GM13976 (cell line): ENCODE results near the gene COMP.

Experiments
- DNase-seq: peaks from one replicate; pipeline ENCODE4 v3.0.0; 2012; ENCODE audit warnings: low spot score
- in situ Hi-C: fragments of 300-500 bp; cut with MboI; formaldehyde crosslinking; loops from one replicate; pipeline ENCODE4 v1.12.0; 2022; ENCODE audit warnings: low sequenced_read_pairs, mixed read lengths, inconsistent platforms; ENCODE audit not compliant: unreplicated experiment
- TF ChIP-seq, protein P1 (sequence below): IDR thresholded peaks from 2 replicates; pipeline ENCODE4 v1.5.1; 2012; ENCODE audit warnings: borderline replicate concordance, mild to moderate bottlenecking; ENCODE audit not compliant: insufficient read depth; ENCODE audit errors: extremely low read depth, missing control alignments, control extremely low read depth

The COMP gene

DNA sequence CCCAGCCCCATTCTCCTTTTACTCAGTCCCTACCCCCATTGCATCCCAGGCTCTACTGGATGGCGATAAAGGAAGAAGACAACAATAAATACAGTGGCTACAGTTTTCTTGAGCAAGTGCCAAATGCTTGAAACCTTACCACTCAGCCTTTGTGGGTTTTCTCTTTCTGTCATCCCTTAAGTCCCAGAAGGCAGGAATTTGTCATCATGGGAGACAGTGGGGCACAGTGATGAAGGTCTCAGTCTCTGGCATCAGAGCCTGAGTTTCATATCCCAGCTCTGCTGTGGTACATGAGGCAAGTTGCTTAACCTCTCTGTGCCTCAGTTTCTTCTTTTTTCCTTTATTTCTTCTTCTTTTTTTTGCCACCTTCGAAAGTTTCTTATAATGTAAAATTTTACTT, 5.1 kb upstream of the COMP start:
- TF ChIP-seq, protein P1, sequence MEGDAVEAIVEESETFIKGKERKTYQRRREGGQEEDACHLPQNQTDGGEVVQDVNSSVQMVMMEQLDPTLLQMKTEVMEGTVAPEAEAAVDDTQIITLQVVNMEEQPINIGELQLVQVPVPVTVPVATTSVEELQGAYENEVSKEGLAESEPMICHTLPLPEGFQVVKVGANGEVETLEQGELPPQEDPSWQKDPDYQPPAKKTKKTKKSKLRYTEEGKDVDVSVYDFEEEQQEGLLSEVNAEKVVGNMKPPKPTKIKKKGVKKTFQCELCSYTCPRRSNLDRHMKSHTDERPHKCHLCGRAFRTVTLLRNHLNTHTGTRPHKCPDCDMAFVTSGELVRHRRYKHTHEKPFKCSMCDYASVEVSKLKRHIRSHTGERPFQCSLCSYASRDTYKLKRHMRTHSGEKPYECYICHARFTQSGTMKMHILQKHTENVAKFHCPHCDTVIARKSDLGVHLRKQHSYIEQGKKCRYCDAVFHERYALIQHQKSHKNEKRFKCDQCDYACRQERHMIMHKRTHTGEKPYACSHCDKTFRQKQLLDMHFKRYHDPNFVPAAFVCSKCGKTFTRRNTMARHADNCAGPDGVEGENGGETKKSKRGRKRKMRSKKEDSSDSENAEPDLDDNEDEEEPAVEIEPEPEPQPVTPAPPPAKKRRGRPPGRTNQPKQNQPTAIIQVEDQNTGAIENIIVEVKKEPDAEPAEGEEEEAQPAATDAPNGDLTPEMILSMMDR = no peak
- in situ Hi-C loops = no loop called here
- DNase-seq = no peak

- TF ChIP-seq, protein P1 = no peak
- in situ Hi-C loops = no loop called here
- DNase-seq = no peak
Observed at GRCh38 chr19:18795540-18795939, 4.4 kb upstream of the COMP start.

DNA sequence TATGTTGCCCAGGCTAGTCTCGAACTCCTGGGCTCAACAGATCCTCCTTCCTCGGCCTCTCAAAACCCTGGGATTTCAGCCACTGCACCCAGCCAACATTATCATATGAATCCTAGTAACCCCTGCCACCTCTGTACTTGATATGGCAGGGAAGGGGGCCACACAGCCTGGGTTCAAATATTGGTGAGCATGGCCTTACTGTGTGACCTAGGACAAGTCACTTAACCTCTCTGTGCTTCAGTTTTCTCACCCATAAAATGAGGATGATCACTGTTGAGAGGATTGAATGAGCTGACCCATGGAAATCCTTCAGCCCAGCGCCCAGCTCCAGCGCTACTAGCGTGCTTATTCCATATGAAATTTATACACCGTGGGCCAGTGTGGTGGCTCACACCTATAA, 3.6 kb upstream of the COMP start:
- DNase-seq = no peak
- in situ Hi-C loops = no loop called here
- TF ChIP-seq, protein P1 = no peak

DNA sequence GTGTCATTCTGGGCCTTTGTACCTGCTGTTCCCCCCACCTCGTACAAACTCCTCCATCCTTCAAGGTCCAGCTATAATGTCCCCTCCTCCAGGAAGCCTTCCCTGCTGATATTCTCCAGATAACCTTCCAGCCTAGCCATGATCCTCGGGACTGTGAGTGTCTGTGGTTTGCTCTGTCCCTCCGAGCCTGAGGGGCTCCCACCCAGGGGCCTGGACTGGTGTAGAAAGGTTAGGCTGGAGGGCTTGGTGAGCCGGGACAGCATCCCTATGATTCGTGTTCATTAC, 2.9 kb upstream of the COMP start:
- TF ChIP-seq, protein P1 = no peak

DNA sequence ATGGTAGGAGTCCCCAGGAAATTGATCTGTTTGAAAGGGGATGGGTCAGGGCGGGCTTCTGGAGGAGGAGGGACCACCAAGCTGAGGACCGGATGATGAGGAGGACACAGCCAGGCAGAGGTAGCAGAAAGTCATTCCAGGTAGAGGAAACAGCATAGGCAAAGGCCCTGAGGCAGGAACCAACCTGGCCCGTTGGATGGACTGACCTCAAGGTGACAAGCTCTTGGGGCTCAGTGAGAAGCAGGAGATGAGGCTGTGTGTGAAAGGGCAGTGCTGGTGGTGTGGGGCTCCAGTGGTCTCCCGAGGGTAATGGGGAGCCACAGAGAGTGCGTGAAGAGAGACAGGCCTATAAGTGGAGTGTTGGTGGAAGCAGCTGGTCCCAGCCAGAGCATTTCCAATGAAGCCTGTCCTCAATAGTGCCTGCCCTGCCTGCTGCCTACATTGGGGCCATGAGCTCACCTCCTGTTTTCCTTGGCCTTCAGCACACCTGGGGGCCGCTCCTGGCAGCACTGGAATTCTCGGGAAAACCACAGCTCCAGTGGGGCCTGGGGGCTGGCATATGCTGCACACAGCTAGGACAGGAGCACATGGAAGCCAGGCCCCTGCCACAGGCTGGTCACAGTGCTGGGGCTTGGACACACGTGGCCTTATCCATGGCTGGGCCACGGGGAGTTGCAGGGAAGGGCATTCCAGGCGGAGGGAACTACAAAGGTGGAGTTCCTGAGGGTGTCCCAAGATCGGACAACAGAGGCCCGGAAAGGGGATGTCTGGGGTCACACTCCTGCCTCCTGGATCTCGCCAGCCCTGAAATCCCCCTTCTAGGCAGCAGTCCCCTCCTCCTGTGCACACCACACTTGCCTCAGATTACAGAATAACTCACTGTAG, 2.3 kb upstream of the COMP start:
- no peak for DNase-seq
- in situ Hi-C loops = no loop called here
- TF ChIP-seq, protein P1 = no peak

More for the DNA sequence above, 2.9 kb upstream of the COMP start:
- DNase-seq = no peak
- in situ Hi-C loops = no loop called here

DNA sequence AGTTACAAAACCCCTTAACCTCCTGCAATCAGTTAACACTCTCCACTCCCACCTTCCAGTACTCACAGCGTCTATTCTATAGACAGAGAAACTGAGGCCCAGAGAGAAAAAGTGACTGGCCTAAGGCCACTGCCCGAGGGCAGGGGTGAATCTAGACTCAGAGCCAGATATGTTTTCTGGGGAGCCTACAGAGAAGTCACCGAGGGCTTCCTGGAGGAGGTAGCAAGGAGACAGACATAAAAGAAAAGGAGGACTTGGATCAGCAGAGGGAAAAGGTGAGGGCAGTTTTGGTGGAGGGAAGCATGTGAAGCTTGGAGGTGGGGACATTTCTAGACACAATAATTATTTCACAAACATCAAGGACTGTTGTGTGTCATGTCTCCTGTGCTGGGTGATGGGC, 1.6 kb upstream of the COMP start:
- in situ Hi-C loops = no loop called here
- no peak for DNase-seq
- TF ChIP-seq, protein P1 = no peak
